ENCODE results near the gene FBXL16. TPM values are rescaled to one million over a fixed set of nuclear protein-coding genes. Genes with fewer than 3 reads are reported as not detected.

FBXL16 gene
- total RNA-seq, 1 experiment from 2014 or later = 1.1 TPM

DNA sequence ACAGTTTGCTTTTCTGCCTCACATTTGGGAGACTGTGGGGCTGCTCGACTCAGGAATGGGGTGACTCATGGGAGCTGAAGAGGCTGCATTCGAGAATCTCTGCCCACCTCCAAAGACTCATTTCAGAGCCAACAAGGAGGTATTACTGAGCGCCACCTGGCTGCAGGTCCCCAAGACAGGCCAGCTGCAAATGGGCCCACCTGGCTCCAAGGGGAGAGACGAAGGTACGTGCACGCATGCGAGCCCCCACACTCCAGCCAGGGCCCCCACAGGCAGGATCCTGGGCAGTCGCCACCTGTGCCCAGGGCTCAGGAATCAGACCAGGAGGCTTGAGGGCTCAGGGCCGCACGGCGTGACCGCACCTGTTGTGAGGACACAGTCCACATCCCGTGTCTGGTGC lies 27.3 kb upstream of the FBXL16 start:
- H3K36me3 ChIP-seq (ENCODE audit: insufficient read depth, low read length, poor library complexity, severe bottlenecking) = peaks cover 18% of the 10 kb centered on the region
- BruUV-seq (replicated peaks) = no TSS peak
- no peak for TF ChIP-seq EZH2 (IDR thresholded peaks at IDR 0.05; ENCODE audit: borderline replicate concordance, low read depth, low read length, poor library complexity, severe bottlenecking)
- TF ChIP-seq, protein P1, sequence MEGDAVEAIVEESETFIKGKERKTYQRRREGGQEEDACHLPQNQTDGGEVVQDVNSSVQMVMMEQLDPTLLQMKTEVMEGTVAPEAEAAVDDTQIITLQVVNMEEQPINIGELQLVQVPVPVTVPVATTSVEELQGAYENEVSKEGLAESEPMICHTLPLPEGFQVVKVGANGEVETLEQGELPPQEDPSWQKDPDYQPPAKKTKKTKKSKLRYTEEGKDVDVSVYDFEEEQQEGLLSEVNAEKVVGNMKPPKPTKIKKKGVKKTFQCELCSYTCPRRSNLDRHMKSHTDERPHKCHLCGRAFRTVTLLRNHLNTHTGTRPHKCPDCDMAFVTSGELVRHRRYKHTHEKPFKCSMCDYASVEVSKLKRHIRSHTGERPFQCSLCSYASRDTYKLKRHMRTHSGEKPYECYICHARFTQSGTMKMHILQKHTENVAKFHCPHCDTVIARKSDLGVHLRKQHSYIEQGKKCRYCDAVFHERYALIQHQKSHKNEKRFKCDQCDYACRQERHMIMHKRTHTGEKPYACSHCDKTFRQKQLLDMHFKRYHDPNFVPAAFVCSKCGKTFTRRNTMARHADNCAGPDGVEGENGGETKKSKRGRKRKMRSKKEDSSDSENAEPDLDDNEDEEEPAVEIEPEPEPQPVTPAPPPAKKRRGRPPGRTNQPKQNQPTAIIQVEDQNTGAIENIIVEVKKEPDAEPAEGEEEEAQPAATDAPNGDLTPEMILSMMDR (conservative IDR thresholded peaks at IDR 0.05; ENCODE audit: low read depth, low read length) = no peak
- no peaks in the 10 kb centered on the region for H3K27me3 ChIP-seq (replicated peaks; ENCODE audit: insufficient read depth, low read depth, low read length, poor library complexity)
- no peak for DNase-seq (ENCODE audit: low spot score)
- ChIA-PET CTCF (no interaction called here), POLR2A (ENCODE audit: low non-redundant PET) (no interaction called here)
- intact Hi-C loops (cut with micrococcal nuclease; ENCODE audit: unreplicated experiment) = no loop called here
- peaks cover 4% of the 10 kb centered on the region for H3K4me1 ChIP-seq (ENCODE audit: insufficient read depth, low read length, poor library complexity, severe bottlenecking)
- H3K4me3 ChIP-seq (ENCODE audit: low read depth, low read length, poor library complexity, severe bottlenecking) = no peak overlapping the region
- H3K27ac ChIP-seq (ENCODE audit: low read depth, low read length, poor library complexity, severe bottlenecking) = no peak overlapping the region
- no peaks in the 10 kb centered on the region for H3K9me3 ChIP-seq (ENCODE audit: low read depth, low read length, poor library complexity, severe bottlenecking)

DNA sequence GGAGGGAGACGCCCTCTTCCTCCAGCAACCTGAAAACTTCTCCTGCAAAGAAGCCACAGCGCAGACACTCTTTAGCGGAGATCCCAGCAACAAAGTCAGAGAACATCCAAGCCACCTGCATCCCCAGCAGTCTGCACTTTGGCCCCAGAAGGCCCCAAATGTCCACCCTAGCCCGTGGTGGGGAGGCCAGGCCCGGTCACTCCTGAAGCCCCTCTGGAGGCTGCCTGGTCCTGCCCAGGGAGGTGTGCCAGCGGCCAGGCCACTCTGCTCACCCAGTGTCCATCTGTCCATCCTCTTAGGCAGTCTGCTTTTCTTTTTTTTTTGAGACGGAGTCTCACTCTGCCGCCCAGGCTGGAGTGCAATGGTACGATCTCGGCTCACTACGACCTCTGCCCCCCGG lies 26.7 kb upstream of the FBXL16 start:
- no peak for DNase-seq (ENCODE audit: low spot score)
- ChIA-PET POLR2A (ENCODE audit: low non-redundant PET) (no interaction called here), CTCF (no interaction called here)
- BruUV-seq (replicated peaks) = no TSS peak
- Histone ChIP-seq H3K36me3 (ENCODE audit: insufficient read depth, low read length, poor library complexity, severe bottlenecking) (peaks cover 14% of the 10 kb centered on the region), H3K4me1 (ENCODE audit: insufficient read depth, low read length, poor library complexity, severe bottlenecking) (peaks cover 8% of the 10 kb centered on the region), H3K27me3 (replicated peaks; ENCODE audit: insufficient read depth, low read depth, low read length, poor library complexity) (no peaks in the 10 kb centered on the region), H3K4me3 (ENCODE audit: low read depth, low read length, poor library complexity, severe bottlenecking) (no peak overlapping the region), H3K9me3 (ENCODE audit: low read depth, low read length, poor library complexity, severe bottlenecking) (no peaks in the 10 kb centered on the region), H3K27ac (ENCODE audit: low read depth, low read length, poor library complexity, severe bottlenecking) (no peak overlapping the region)
- TF ChIP-seq, protein P1 (conservative IDR thresholded peaks at IDR 0.05; ENCODE audit: low read depth, low read length) = no peak
- TF ChIP-seq EZH2 (IDR thresholded peaks at IDR 0.05; ENCODE audit: borderline replicate concordance, low read depth, low read length, poor library complexity, severe bottlenecking) = no peak
- intact Hi-C loops (cut with micrococcal nuclease; ENCODE audit: unreplicated experiment) = no loop called here

DNA sequence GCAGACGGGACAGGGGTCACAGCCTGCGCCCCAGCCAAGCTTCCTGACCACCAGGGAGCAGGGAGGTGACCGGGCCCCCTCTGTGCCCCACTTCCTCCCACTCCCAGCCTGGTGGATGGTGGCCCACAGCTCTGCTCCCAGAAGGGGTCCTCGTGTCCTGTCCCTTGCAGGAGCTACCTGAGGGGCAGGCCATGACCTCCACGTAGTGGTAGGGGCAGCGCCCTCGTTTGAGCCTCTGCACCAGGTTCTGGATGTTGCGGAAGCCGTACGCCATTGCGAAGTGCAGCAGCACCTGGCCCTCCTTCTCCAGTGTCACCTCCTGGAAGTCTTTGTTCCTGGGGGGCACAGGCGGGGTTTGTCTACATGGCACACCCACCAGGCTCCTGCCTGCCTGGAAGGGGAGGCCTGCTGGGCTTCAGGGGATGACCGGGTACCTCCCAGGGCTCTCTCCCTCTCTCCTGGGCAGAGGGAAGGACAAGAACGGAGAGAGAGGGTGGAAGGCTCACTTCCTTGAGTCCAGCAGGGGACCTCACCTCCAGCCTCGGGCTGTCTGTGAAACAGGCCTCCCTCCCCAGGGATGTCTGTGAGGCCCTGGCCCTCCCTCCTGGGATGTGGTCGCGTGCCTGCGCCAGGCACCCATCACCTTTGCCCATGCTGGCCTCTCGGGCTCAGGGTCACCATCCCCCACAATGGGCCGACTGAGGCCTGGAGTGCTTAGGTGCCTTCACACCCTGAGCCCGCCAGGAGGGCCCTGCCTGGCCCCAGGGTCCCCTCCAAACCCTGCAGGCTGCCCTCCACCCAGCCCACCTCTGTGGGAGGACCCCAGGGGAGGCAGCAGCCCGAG lies 25.3 kb upstream of the FBXL16 start:
- DNase-seq (ENCODE audit: low spot score) = no peak
- Histone ChIP-seq H3K27me3 (replicated peaks; ENCODE audit: insufficient read depth, low read depth, low read length, poor library complexity) (no peaks in the 10 kb centered on the region), H3K4me3 (ENCODE audit: low read depth, low read length, poor library complexity, severe bottlenecking) (no peak overlapping the region), H3K27ac (ENCODE audit: low read depth, low read length, poor library complexity, severe bottlenecking) (no peak overlapping the region), H3K4me1 (ENCODE audit: insufficient read depth, low read length, poor library complexity, severe bottlenecking) (peaks cover 10% of the 10 kb centered on the region), H3K9me3 (ENCODE audit: low read depth, low read length, poor library complexity, severe bottlenecking) (no peaks in the 10 kb centered on the region), H3K36me3 (ENCODE audit: insufficient read depth, low read length, poor library complexity, severe bottlenecking) (peaks cover 7% of the 10 kb centered on the region)
- no TSS peak for BruUV-seq (replicated peaks)
- ChIA-PET CTCF (no interaction called here), POLR2A (ENCODE audit: low non-redundant PET) (no interaction called here)
- TF ChIP-seq EZH2 (IDR thresholded peaks at IDR 0.05; ENCODE audit: borderline replicate concordance, low read depth, low read length, poor library complexity, severe bottlenecking) = no peak
- TF ChIP-seq, protein P1 (conservative IDR thresholded peaks at IDR 0.05; ENCODE audit: low read depth, low read length) = no peak
- intact Hi-C loops (cut with micrococcal nuclease; ENCODE audit: unreplicated experiment) = no loop called here

All from A673 (cell line).